HL-60 (cell line): ENCODE data around the gene STK40.

Source experiments
- DNase-seq, 2 experiments: peaks; one replicate each; pipeline ENCODE4 v3.0.0-alpha.2; 2010 to 2020; ENCODE audit warnings: low read depth in 1 of 2, low spot score in 1 of 2
- H3K27ac ChIP-seq: fragments of 250-450 bp; sonication (Bioruptor Pico); replicated peaks from 2 replicates; pipeline ENCODE4 v1.5.1; 2020; ENCODE audit warnings: mild to moderate bottlenecking, moderate library complexity
- H3K27me3 ChIP-seq: fragments of 250-450 bp; sonication (Bioruptor Pico); 2 replicates; pipeline ENCODE4 v1.5.1; 2021; ENCODE audit warnings: mild to moderate bottlenecking, moderate library complexity; ENCODE audit not compliant: insufficient read depth, poor library complexity, severe bottlenecking
- H3K4me3 ChIP-seq: replicated peaks from 2 replicates; pipeline ENCODE4 v1.5.1; 2011; ENCODE audit warnings: mild to moderate bottlenecking, control low read depth, low read length; ENCODE audit not compliant: insufficient read depth
- CTCF ChIP-seq: IDR thresholded peaks from one replicate; pipeline ENCODE4 v1.5.1; 2011; ENCODE audit warnings: low read length, control low read depth, inconsistent platforms; ENCODE audit not compliant: insufficient read depth
- GABPA ChIP-seq: IDR thresholded peaks from 2 replicates; pipeline ENCODE4 v1.6.1; 2012; ENCODE audit warnings: low read depth
- POLR2AphosphoS5 ChIP-seq: IDR thresholded peaks from 2 replicates; pipeline ENCODE4 v1.6.1; 2012; ENCODE audit warnings: low read depth
- REST ChIP-seq: IDR thresholded peaks from 2 replicates; pipeline ENCODE4 v1.6.1; 2012; ENCODE audit warnings: low read depth; ENCODE audit not compliant: insufficient replicate concordance
- SPI1 ChIP-seq: IDR thresholded peaks from 2 replicates; pipeline ENCODE4 v1.6.1; 2012; ENCODE audit warnings: low read depth, mild to moderate bottlenecking, borderline replicate concordance

The STK40 gene

DNA sequence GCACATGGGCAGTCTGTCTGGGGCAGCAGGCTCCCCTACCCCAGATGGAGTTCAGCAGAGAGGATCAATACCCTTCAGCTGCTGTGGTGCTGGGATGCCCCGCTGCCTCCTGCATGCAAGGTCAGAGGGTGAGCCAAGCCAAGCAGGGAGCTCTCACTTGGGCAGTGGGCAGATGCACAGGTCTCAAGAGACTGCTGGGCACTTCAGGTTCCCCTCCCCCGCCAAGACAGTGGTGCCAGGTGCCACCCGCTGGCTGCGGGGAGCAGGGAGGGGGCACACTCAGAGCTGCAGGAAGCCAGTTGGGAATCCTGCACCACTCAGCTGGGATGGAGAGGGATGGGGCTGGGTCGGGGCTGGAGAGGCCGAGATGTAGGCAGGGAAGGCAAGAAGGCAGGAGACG, 46.5 kb downstream of the STK40 start:
- TF ChIP-seq GABPA: no peak
- Histone ChIP-seq H3K27me3 (no peaks in the 10 kb centered on the region), H3K4me3 (no peak overlapping the region), H3K27ac (no peak overlapping the region)
- no peak for DNase-seq

- Histone ChIP-seq H3K27ac (no peak overlapping the region), H3K4me3 (no peak overlapping the region), H3K27me3 (no peaks in the 10 kb centered on the region)
- no peak for DNase-seq
- TF ChIP-seq GABPA (no peak), REST (no peak), CTCF (no peak), POLR2AphosphoS5 (no peak), SPI1 (no peak)
Measured at GRCh38 chr1:36337830-36338229, 47.9 kb downstream of the STK40 start.

GRCh38 chr1:36330940-36331339, 54.8 kb downstream of the STK40 start:
- Histone ChIP-seq H3K27ac (no peak overlapping the region), H3K27me3 (no peaks in the 10 kb centered on the region), H3K4me3 (no peak overlapping the region)
- DNase-seq: no peak
- no peak for TF ChIP-seq POLR2AphosphoS5
- no peak for TF ChIP-seq SPI1
- no peak for TF ChIP-seq CTCF
- TF ChIP-seq GABPA: no peak

- Histone ChIP-seq H3K27ac (no peak overlapping the region), H3K4me3 (no peak overlapping the region), H3K27me3 (no peaks in the 10 kb centered on the region)
- DNase-seq: no peak
- TF ChIP-seq CTCF (no peak), GABPA (no peak), SPI1 (no peak), REST (no peak), POLR2AphosphoS5 (no peak)
Measured at GRCh38 chr1:36329817-36330216, 55.9 kb downstream of the STK40 start.
